ENCODE measurements around the gene GYS1. TPM values are rescaled to one million over a fixed set of nuclear protein-coding genes. Genes with fewer than 3 reads are reported as not detected.
"Not testable (repeated sequence)": the region's sequence is repeated elsewhere in the genome, so short reads cannot be mapped to it uniquely, and the experiment has no call there.

Gene GYS1
- total and polyA plus RNA-seq, 10 of the 15 experiments (the other 5 are each of a cell fraction or from before 2014, with no cell fraction given), result 3.7 to 62.0 (median 37.3) TPM

- Histone ChIP-seq H3K4me2 (ENCODE audit: control insufficient read depth, insufficient read depth) (no peak overlapping the region), H3K4me1 (ENCODE audit: control insufficient read depth, insufficient read depth, low read length) (peaks cover 3% of the 10 kb centered on the region; the same call in 1 of the 2 replicates), H3K4me3 (no peak overlapping the region), H3K27ac (ENCODE audit: control insufficient read depth, insufficient read depth) (no peak overlapping the region), H3K9ac (ENCODE audit: control insufficient read depth, insufficient read depth, low read length) (no peak overlapping the region), H3K36me3 (ENCODE audit: control insufficient read depth in 2 of 2, insufficient read depth in 2 of 2, low read length in 1 of 2) (no peaks in the 10 kb centered on the region), H3K79me2 (ENCODE audit: control insufficient read depth, insufficient read depth, low read length) (no peaks in the 10 kb centered on the region), H3K9me3 (replicated peaks; ENCODE audit: control insufficient read depth, insufficient read depth, low read length) (no peaks in the 10 kb centered on the region), H3K27me3 (replicated peaks in 1 of 2; ENCODE audit: control insufficient read depth in 2 of 2, insufficient read depth in 2 of 2, low read length in 1 of 2) (0 out of 4 replicates have a peak, but pooled peaks cover 0 to 1% of the 10 kb centered on the region in 2 experiments), H2AFZ (ENCODE audit: control insufficient read depth, low read depth, low read length) (no peak overlapping the region), H4K20me1 (ENCODE audit: control insufficient read depth, insufficient read depth) (no peaks in the 10 kb centered on the region)
- ChIA-PET CTCF (interaction anchor here (0.6 kb wide), 1 partner anchor 86 kb away, joined by 3 read pairs; no protein-coding TSS in a partner anchor), RAD21 (ENCODE audit: unreplicated experiment) (interaction anchor here (0.7 to 1.5 kb wide), 2 partner anchors 42 to 64 kb away, joined by 3 read pairs; no protein-coding TSS in a partner anchor), SMC1A (ENCODE audit: uncharacterized antibody, unreplicated experiment) (no interaction called here), POLR2A (interaction anchor here (0.6 to 0.7 kb wide), 7 partner anchors 8 to 201 kb away, joined by 3 to 8 read pairs (median 4); no protein-coding TSS in a partner anchor)
- 80% methylated on average over 14 of the region's 15 CpGs for WGBS (ENCODE audit: insufficient coverage, insufficient replicate concordance, low lambda C conversion rate, missing lambda C conversion rate)
- in situ Hi-C loops (cut with MboI), result no loop called here
- FAIRE-seq (no peak), DNase-seq (ENCODE audit: low read depth, low spot score) (no peak), ATAC-seq (no peak)
- no TSS peak for BruUV-seq (replicated peaks)
- TF ChIP-seq NBN (IDR thresholded peaks at IDR 0.05) (no peak), NR2C1 (IDR thresholded peaks at IDR 0.05) (no peak), SP1 (IDR thresholded peaks at IDR 0.05; ENCODE audit: low read depth, low read length) (no peak), MXI1 (IDR thresholded peaks at IDR 0.05; ENCODE audit: low read depth, low read length) (no peak), SUZ12 (IDR thresholded peaks at IDR 0.05; ENCODE audit: unreplicated experiment) (no peak), BACH1 (IDR thresholded peaks at IDR 0.05; ENCODE audit: borderline replicate concordance) (no peak)
- intact Hi-C loops (cut with micrococcal nuclease; ENCODE audit: unreplicated experiment), result no loop called here
Measured at GRCh38 chr19:48928164-48929025, 64.7 kb downstream of the GYS1 start.

GRCh38 chr19:48927692-48928091 lies 65.4 kb downstream of the GYS1 start:
- H3K27ac ChIP-seq (ENCODE audit: control insufficient read depth, insufficient read depth); FAIRE-seq; H3K27me3 ChIP-seq (replicated peaks in 1 of 2; ENCODE audit: control insufficient read depth in 2 of 2, insufficient read depth in 2 of 2, low read length in 1 of 2); BruUV-seq (replicated peaks); H2AFZ ChIP-seq (ENCODE audit: control insufficient read depth, low read depth, low read length); H3K36me3 ChIP-seq (ENCODE audit: control insufficient read depth in 2 of 2, insufficient read depth in 2 of 2, low read length in 1 of 2); intact Hi-C loops (cut with micrococcal nuclease; ENCODE audit: unreplicated experiment); RAD21 ChIA-PET (ENCODE audit: unreplicated experiment); H3K4me3 ChIP-seq; in situ Hi-C loops (cut with MboI); H3K79me2 ChIP-seq (ENCODE audit: control insufficient read depth, insufficient read depth, low read length); DNase-seq (ENCODE audit: low read depth, low spot score); H3K4me1 ChIP-seq (ENCODE audit: control insufficient read depth, insufficient read depth, low read length); H3K9ac ChIP-seq (ENCODE audit: control insufficient read depth, insufficient read depth, low read length); H4K20me1 ChIP-seq (ENCODE audit: control insufficient read depth, insufficient read depth); H3K9me3 ChIP-seq (replicated peaks; ENCODE audit: control insufficient read depth, insufficient read depth, low read length); ATAC-seq; H3K4me2 ChIP-seq (ENCODE audit: control insufficient read depth, insufficient read depth); SMC1A ChIA-PET (ENCODE audit: uncharacterized antibody, unreplicated experiment): not testable (repeated sequence)
- POLR2A ChIA-PET, result interaction anchor here (0.6 to 0.7 kb wide), 4 partner anchors 12 to 202 kb away, joined by 4 to 8 read pairs (median 4); no protein-coding TSS in a partner anchor
- WGBS (ENCODE audit: insufficient coverage, insufficient replicate concordance, low lambda C conversion rate, missing lambda C conversion rate), result 85% methylated on average over 15 of the region's 17 CpGs
- CTCF ChIA-PET, result interaction anchor here (0.6 kb wide), 1 partner anchor 85 kb away, joined by 3 read pairs; no protein-coding TSS in a partner anchor

All from GM12878 (cell line).